IMR-90 (cell line): ENCODE data around the gene CC2D2B. TPM values are rescaled to one million over a fixed set of nuclear protein-coding genes. Genes with fewer than 3 reads are reported as not detected.
"Not testable (repeated sequence)": the region's sequence is repeated elsewhere in the genome, so short reads cannot be mapped to it uniquely, and the experiment has no call there.

Experiments used
- ATAC-seq: fragments of 200-7000 bp; cut with Tn5 transposase; 2 replicates; pipeline ENCODE4 v1.9.1; 2020; ENCODE audit warnings: low read depth, mild to moderate bottlenecking, moderate library complexity
- BruUV-seq: library from RNA; stranded (reverse); fragments of 400-500 nt; replicated peaks from 2 replicates; lab custom pipeline; 2021; lab: Mats Ljungman, UMichigan
- CTCF ChIA-PET: fragments of 300-600 bp; formaldehyde crosslinking; extraction: SDS; loops from one replicate; lab custom pipeline; 2021; ENCODE audit warnings: antibody characterized with exemption; lab: Yijun Ruan, JAX
- POLR2A ChIA-PET: fragments of 300-600 bp; sonication (Branson Sonifier 250); formaldehyde crosslinking; loops from one replicate; lab custom pipeline; 2022; ENCODE audit warnings: antibody characterized with exemption; ENCODE audit not compliant: unreplicated experiment; lab: Charles Lee
- DNase-seq: peaks from one replicate; pipeline ENCODE4 v3.0.0; 2013
- H2AFZ ChIP-seq: replicated peaks from 2 replicates; pipeline ENCODE3; 2013; ENCODE audit warnings: low read length, mild to moderate bottlenecking; ENCODE audit not compliant: poor library complexity
- H2AK5ac ChIP-seq: 2 replicates; pipeline ENCODE4 v1.6.1; 2013; ENCODE audit warnings: low read depth, low read length, inconsistent platforms
- H2AK9ac ChIP-seq: replicated peaks from 2 replicates; pipeline ENCODE3; 2013; ENCODE audit warnings: mild to moderate bottlenecking, low read depth, low read length, moderate library complexity; ENCODE audit not compliant: poor library complexity
- H2BK120ac ChIP-seq: 2 replicates; pipeline ENCODE4 v1.6.1; 2013; ENCODE audit warnings: low read depth, low read length, inconsistent platforms
- H2BK15ac ChIP-seq: 3 replicates; pipeline ENCODE4 v1.6.1; 2013; ENCODE audit warnings: low read depth, low read length, inconsistent platforms
- H2BK20ac ChIP-seq: 2 replicates; pipeline ENCODE4 v1.6.1; 2013; ENCODE audit warnings: low read depth, mild to moderate bottlenecking, inconsistent platforms, low read length, moderate library complexity
- H2BK5ac ChIP-seq: 2 replicates; pipeline ENCODE4 v1.6.1; 2013; ENCODE audit warnings: mild to moderate bottlenecking, low read depth, low read length, inconsistent platforms; ENCODE audit not compliant: poor library complexity, severe bottlenecking
- H3K14ac ChIP-seq: replicated peaks from 2 replicates; pipeline ENCODE4 v1.6.1; 2013; ENCODE audit warnings: low read depth, low read length, inconsistent platforms
- H3K18ac ChIP-seq: 2 replicates; pipeline ENCODE4 v1.6.1; 2013; ENCODE audit warnings: low read depth, low read length, control low read depth
- H3K23ac ChIP-seq: 2 replicates; pipeline ENCODE4 v1.6.1; 2013; ENCODE audit warnings: low read depth, low read length, inconsistent platforms
- H3K27ac ChIP-seq: 2 replicates; pipeline ENCODE4 v1.5.1; 2013; ENCODE audit warnings: mild to moderate bottlenecking, control low read depth, low read length; ENCODE audit not compliant: insufficient read depth
- H3K27me3 ChIP-seq: 2 replicates; pipeline ENCODE4 v1.6.1; 2013; ENCODE audit warnings: low read length; ENCODE audit not compliant: control insufficient read depth, insufficient read depth
- H3K36me3 ChIP-seq: 2 replicates; pipeline ENCODE4 v1.6.1; 2013; ENCODE audit warnings: low read length, mixed read lengths; ENCODE audit not compliant: control insufficient read depth, insufficient read depth
- H3K4ac ChIP-seq: 2 replicates; pipeline ENCODE4 v1.6.1; 2013; ENCODE audit warnings: low read depth, low read length, inconsistent platforms
- H3K4me1 ChIP-seq: 2 replicates; pipeline ENCODE4 v1.6.1; 2013; ENCODE audit warnings: low read length, mixed read lengths; ENCODE audit not compliant: control insufficient read depth, insufficient read depth
- H3K4me2 ChIP-seq: 2 replicates; pipeline ENCODE4 v1.6.1; 2013; ENCODE audit warnings: low read depth, mild to moderate bottlenecking, control low read depth, low read length, moderate library complexity
- H3K4me3 ChIP-seq: 2 replicates; pipeline ENCODE4 v1.5.1; 2013; ENCODE audit warnings: low read depth, mild to moderate bottlenecking, control low read depth, low read length, moderate library complexity; ENCODE audit not compliant: insufficient read depth
- H3K56ac ChIP-seq: 2 replicates; pipeline ENCODE4 v1.6.1; 2013; ENCODE audit warnings: low read length, inconsistent platforms; ENCODE audit not compliant: insufficient read depth; ENCODE audit errors: extremely low read depth
- H3K79me1 ChIP-seq, 2 experiments: 2 replicates each; pipeline ENCODE4 v1.6.1; 2013; ENCODE audit warnings: low read length in 2 of 2, inconsistent platforms in 1 of 2, low read depth in 1 of 2
- H3K9ac ChIP-seq: 2 replicates; pipeline ENCODE4 v1.6.1; 2013; ENCODE audit warnings: low read depth, low read length, control low read depth
- H3K9me1 ChIP-seq: 2 replicates; pipeline ENCODE4 v1.6.1; 2013; ENCODE audit warnings: low read length, inconsistent platforms; ENCODE audit not compliant: insufficient read depth
- H3K9me3 ChIP-seq: 2 replicates; pipeline ENCODE4 v1.6.1; 2013; ENCODE audit warnings: low read length; ENCODE audit not compliant: control insufficient read depth, insufficient read depth
- H4K20me1 ChIP-seq: 2 replicates; pipeline ENCODE4 v1.6.1; 2013; ENCODE audit warnings: low read length, inconsistent platforms; ENCODE audit not compliant: insufficient read depth
- H4K5ac ChIP-seq: 2 replicates; pipeline ENCODE4 v1.6.1; 2013; ENCODE audit warnings: mild to moderate bottlenecking, low read depth, low read length, control low read depth
- H4K8ac ChIP-seq, 2 experiments: 2 replicates each; pipeline ENCODE4 v1.6.1; 2013; ENCODE audit warnings: low read depth in 2 of 2, low read length in 2 of 2, control low read depth in 1 of 2, inconsistent platforms in 1 of 2
- H4K91ac ChIP-seq: 2 replicates; pipeline ENCODE4 v1.6.1; 2013; ENCODE audit warnings: low read depth, low read length, inconsistent platforms; ENCODE audit not compliant: insufficient read depth
- WGBS, 2 experiments: methylation state at CpG; one replicate each; pipeline versions ENCODE4 v1.1.5 to v1.1.7; 2013; ENCODE audit warnings: missing lambda C conversion rate in 2 of 2; ENCODE audit not compliant: insufficient read length in 1 of 2; ENCODE audit errors: extremely low coverage in 2 of 2; 5-methylcytosine and 5-hydroxymethylcytosine counted together
- dilution Hi-C: fragments of 300-500 bp; cut with HindIII; formaldehyde crosslinking; loops from one replicate; pipeline ENCODE4 v1.14.3; 2018; ENCODE audit warnings: low sequenced_read_pairs; ENCODE audit not compliant: unreplicated experiment
- in situ Hi-C: fragments of 300-500 bp; cut with MboI; formaldehyde crosslinking; loops from 3 replicates; pipeline ENCODE4 v1.14.3; 2019; ENCODE audit warnings: low sequenced_read_pairs, inconsistent platforms, mixed read lengths
- intact Hi-C: fragments of 100-400 bp; cut with micrococcal nuclease; formaldehyde crosslinking; loops from 2 replicates; pipeline ENCODE4 v1.10.0; 2022
- polyA plus RNA-seq, 3 experiments: library from polyadenylated mRNA; depleted of rRNA; stranded (reverse); fragments of >200 nt; gene quantifications; 2 replicates each; pipeline ENCODE4 v1.2.3, GENCODE V29; 2012; ENCODE audit warnings: low replicate concordance in 1 of 3
- total RNA-seq: library from RNA; depleted of rRNA; stranded (reverse); fragments of >200 nt; gene quantifications from 2 replicates; pipeline ENCODE4 v1.2.3, GENCODE V29; 2012

CC2D2B gene
- total and polyA plus RNA-seq, 2 of the 4 experiments (the other 2 are of a cell fraction), result not detected

DNA sequence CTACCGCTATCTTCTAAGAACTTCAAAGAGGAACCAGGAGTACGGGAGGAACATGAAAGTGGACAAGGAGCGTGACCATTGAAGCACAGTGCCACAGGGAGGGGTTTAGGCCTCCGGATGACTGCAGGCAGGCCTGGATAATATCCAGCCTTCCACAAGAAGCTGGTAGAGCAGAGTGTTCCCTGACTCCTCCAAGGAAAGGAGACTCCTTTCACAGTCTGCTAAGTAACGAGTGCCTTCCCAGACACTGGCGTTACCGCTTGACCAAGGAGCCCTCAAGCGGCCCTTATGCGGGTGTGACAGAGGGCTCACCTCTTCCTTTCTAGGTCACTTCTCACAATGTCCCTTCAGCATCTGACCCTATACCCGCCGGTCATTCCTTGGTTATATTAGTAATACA lies 86.6 kb downstream of the CC2D2B start:
- POLR2A ChIA-PET, in situ Hi-C loops, ATAC-seq, H3K23ac ChIP-seq, H3K4ac ChIP-seq, H3K27me3 ChIP-seq, H2AFZ ChIP-seq, H2BK15ac ChIP-seq, H4K20me1 ChIP-seq, H3K4me2 ChIP-seq, H3K9me1 ChIP-seq, H2AK9ac ChIP-seq, H3K36me3 ChIP-seq, H3K4me1 ChIP-seq, H4K8ac ChIP-seq, H2BK20ac ChIP-seq, H2AK5ac ChIP-seq, intact Hi-C loops, H2BK5ac ChIP-seq, H2BK120ac ChIP-seq, dilution Hi-C loops, H3K14ac ChIP-seq, BruUV-seq, H3K4me3 ChIP-seq, H3K56ac ChIP-seq, H3K18ac ChIP-seq, H4K91ac ChIP-seq, H3K9ac ChIP-seq, H4K5ac ChIP-seq, H3K9me3 ChIP-seq, H3K79me1 ChIP-seq, DNase-seq, H3K27ac ChIP-seq, CTCF ChIA-PET: not testable (repeated sequence)
- no CpG with 5 or more reads among the region's 11 CpGs for WGBS, 2 experiments
